ENCODE measurements around the gene GRID2. TPM values are rescaled to one million over a fixed set of nuclear protein-coding genes. Genes with fewer than 3 reads are reported as not detected.

GRID2 gene
- total and polyA plus RNA-seq, 12 donors: 0.55 to 4.0 (median 2.0) TPM

DNA sequence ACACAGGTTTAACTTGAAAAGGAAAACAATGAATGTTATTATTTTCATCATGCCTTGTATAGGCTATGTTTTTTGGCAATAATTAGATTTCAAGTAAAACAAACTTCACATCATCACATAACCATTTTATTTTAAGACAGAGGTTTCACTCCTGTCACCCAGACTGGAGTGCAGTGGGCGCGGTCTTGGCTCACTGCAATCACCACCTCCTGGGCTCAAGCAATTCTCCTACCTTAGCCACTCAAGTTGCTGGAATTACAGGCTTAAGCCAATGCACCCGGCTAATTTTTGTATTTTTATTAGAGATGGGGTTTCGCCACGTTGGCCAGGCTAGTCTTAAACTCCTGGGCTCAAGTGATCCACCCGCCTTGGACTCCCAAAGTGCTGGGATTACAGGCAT, 866.2 kb downstream of the GRID2 start:
- TF ChIP-seq, protein P1, sequence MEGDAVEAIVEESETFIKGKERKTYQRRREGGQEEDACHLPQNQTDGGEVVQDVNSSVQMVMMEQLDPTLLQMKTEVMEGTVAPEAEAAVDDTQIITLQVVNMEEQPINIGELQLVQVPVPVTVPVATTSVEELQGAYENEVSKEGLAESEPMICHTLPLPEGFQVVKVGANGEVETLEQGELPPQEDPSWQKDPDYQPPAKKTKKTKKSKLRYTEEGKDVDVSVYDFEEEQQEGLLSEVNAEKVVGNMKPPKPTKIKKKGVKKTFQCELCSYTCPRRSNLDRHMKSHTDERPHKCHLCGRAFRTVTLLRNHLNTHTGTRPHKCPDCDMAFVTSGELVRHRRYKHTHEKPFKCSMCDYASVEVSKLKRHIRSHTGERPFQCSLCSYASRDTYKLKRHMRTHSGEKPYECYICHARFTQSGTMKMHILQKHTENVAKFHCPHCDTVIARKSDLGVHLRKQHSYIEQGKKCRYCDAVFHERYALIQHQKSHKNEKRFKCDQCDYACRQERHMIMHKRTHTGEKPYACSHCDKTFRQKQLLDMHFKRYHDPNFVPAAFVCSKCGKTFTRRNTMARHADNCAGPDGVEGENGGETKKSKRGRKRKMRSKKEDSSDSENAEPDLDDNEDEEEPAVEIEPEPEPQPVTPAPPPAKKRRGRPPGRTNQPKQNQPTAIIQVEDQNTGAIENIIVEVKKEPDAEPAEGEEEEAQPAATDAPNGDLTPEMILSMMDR (IDR thresholded peaks at IDR 0.05): no peak
- TF ChIP-seq POLR2A (IDR thresholded peaks at IDR 0.05): no peak
- H3K9me3 ChIP-seq (replicated peaks in 1 of 3): no peaks in the 10 kb centered on the region
- no peak overlapping the region for H3K27ac ChIP-seq
- H3K4me3 ChIP-seq: no peak overlapping the region
- no peak for DNase-seq
- no peaks in the 10 kb centered on the region for H3K4me1 ChIP-seq (replicated peaks in 1 of 2)
- intact Hi-C loops (cut with DNase I): no loop called here
- 94 to 98% (median 96%) methylated on average over 6 of the region's 6 CpGs for WGBS, 4 donors
- no peaks in the 10 kb centered on the region for H3K36me3 ChIP-seq (replicated peaks in 1 of 2)
- no peaks in the 10 kb centered on the region for H3K27me3 ChIP-seq

DNA sequence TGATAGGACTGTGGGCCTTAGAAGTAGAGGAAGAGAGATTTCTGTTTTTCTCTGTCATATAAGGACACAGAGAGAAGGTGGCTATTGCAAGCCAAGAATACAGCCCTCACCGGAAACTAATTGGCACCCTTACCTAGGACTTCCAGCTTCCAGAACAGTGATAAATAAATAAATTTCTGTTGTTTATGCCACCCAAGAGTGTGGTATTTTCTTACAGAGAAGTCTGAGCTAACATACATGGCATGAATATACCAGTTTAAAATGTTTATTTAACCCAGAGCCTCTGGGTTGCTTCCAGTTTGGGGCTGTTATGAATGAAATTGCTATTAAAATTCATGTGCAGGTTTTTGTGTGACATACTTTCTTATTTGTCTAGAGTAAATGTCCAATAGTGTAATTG, 870.8 kb downstream of the GRID2 start:
- intact Hi-C loops (cut with DNase I): no loop called here
- no peaks in the 10 kb centered on the region for H3K9me3 ChIP-seq (replicated peaks in 1 of 3)
- H3K27me3 ChIP-seq: no peaks in the 10 kb centered on the region
- 63 to 100% (median 96%) methylated on average over 1 of the region's 1 CpG for WGBS, 4 donors
- H3K4me1 ChIP-seq (replicated peaks in 1 of 2): no peaks in the 10 kb centered on the region
- no peaks in the 10 kb centered on the region for H3K36me3 ChIP-seq (replicated peaks in 1 of 2)
- H3K27ac ChIP-seq: no peak overlapping the region
- H3K4me3 ChIP-seq: no peak overlapping the region
- no peak for DNase-seq
- TF ChIP-seq, protein P1 (IDR thresholded peaks at IDR 0.05): no peak
- TF ChIP-seq POLR2A (IDR thresholded peaks at IDR 0.05): no peak

DNA sequence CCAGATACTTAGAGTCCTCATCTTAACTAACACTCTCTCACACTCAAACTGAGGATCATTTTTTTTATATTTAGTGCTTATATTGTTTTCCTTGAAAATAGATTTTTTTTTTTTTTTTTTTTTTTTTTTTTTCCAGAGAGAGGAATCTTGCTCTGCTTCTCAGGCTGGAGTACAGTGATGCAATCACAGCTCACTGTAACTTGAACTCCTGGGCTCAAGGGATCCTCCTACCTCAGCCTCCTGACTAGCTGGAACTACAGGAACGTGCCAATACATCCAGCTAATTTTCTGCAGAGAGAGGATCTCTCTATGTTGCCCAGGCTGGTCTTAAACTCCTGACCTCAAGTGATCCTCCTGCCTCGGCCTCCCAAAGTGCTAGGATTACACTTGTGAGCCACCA, 874.5 kb downstream of the GRID2 start:
- no peak for DNase-seq
- Histone ChIP-seq H3K4me1 (replicated peaks in 1 of 2) (no peaks in the 10 kb centered on the region), H3K4me3 (no peak overlapping the region), H3K27ac (no peak overlapping the region), H3K36me3 (replicated peaks in 1 of 2) (no peaks in the 10 kb centered on the region), H3K27me3 (no peaks in the 10 kb centered on the region), H3K9me3 (replicated peaks in 1 of 3) (no peaks in the 10 kb centered on the region)
- WGBS, 4 donors: 75 to 91% (median 82%) methylated on average over 2 of the region's 2 CpGs
- intact Hi-C loops (cut with DNase I): no loop called here
- no peak for TF ChIP-seq POLR2A (IDR thresholded peaks at IDR 0.05)
- TF ChIP-seq, protein P1 (IDR thresholded peaks at IDR 0.05): no peak

DNA sequence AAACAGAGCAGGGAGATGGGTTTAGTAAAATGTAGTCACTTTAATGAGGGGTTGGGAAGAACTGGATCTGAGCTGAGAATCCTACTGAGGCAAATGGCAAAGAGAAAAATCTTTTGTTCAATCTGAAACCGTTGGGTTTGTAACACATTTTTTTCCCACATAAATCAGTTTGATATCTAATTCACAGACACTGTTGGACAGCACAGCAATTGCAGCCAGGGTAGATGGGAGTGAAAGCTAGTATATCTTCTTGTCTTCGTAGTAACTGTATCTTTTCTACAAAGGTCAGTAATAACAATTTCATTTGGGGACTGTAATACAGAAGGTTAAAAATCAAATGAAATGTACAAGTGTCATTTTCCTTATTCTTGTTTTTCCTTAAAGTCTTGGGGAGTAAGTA, 875.3 kb downstream of the GRID2 start:
- no peak overlapping the region for H3K27ac ChIP-seq
- 42 to 44% (median 43%) methylated on average over 2 of the region's 2 CpGs for WGBS, 4 donors
- DNase-seq: no peak
- H3K27me3 ChIP-seq: no peaks in the 10 kb centered on the region
- intact Hi-C loops (cut with DNase I): no loop called here
- TF ChIP-seq, protein P1 (IDR thresholded peaks at IDR 0.05): no peak
- TF ChIP-seq POLR2A (IDR thresholded peaks at IDR 0.05): no peak
- no peaks in the 10 kb centered on the region for H3K36me3 ChIP-seq (replicated peaks in 1 of 2)
- no peak overlapping the region for H3K4me3 ChIP-seq
- H3K4me1 ChIP-seq (replicated peaks in 1 of 2): no peaks in the 10 kb centered on the region
- no peaks in the 10 kb centered on the region for H3K9me3 ChIP-seq (replicated peaks in 1 of 3)
